EH (cell line): ENCODE data around the gene APOA1.
A peak's percentile ranks its signal among the peaks of the same experiment; 100 is the strongest.
"Not testable (repeated sequence)": the region's sequence is repeated elsewhere in the genome, so short reads cannot be mapped to it uniquely, and the experiment has no call there.

Experiments
- DNase-seq: peaks from one replicate; pipeline ENCODE4 v3.0.0-alpha.2; 2015; ENCODE audit warnings: low read depth

The APOA1 gene

DNA sequence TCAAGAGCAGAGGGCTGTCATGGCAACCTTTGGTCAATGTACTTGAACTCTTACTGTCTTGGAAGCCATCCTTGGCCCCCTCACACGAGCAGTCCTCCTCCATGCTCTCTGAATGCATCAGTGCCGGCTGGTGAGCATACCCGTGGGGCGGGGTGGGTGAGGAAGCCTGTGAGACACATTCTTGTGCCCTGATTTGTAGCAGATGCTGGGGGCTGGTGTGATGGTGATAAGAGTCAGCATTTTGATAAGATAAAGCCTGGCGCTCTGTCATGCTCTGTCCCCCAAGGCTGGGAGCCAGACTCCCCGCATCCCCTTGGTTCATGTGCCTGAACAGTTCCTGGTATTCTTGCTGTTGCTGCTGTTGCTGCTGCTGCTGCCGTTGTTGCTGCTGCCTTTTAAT is 20.5 kb upstream of the APOA1 start:
- DNase-seq: peak; percentile 30

DNA sequence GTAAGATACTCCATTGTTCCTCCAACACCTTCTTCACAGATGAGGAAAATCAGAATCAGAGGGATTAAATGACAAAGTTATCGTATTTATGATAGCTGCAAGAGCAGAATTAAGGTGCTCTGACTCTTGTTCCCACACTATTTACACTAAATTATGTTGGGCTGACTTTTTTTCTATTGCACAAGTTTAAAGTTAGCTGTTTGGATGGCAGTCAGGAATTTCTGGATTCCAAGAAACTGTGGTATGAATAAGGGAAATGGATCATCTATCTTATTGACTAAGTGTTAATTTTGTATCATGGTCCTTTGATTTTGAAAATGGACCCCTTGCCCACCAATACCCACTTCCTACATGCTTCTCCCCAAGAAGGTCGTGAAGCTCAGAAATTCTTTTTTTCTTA is 19.9 kb upstream of the APOA1 start:
- DNase-seq: peak; percentile 48

DNA sequence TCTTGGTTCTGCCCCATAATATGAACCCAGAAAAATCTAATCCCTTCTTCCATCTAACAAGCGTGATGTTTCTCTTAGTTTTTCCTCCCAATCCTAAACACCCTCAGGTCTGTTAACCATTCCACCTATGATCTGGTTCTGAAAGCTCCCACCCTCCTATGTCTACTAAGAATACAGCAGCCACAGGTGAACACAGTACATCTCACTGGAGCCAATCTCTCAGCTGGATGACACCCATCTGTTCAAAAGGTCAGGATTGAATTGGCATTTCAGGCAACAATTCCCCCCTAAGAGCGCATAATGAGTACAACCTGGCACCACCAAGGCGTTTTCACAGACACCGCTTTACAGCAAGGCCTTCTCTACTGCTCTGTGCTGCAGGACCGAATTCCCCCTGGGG is 19.0 kb upstream of the APOA1 start:
- no peak for DNase-seq

DNA sequence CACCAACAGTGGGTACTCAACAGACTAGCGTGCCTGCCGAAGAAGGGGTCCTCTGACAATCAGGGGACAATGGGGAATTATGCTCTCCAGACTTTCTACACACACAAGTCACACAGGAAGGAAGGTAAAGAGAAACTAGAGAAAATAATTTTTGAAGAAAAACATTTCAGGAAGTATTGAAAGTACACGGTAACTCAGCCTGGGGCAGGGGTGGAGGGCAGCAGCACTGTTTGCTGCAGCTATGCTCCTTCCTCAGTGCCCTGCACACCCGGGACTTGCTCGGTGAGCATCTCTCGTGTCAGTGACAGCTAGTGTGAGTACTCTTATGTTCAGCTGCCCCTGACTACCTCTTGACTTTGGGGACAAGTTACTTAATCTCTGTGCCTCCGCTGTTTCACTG is 18.0 kb upstream of the APOA1 start:
- no peak for DNase-seq

DNA sequence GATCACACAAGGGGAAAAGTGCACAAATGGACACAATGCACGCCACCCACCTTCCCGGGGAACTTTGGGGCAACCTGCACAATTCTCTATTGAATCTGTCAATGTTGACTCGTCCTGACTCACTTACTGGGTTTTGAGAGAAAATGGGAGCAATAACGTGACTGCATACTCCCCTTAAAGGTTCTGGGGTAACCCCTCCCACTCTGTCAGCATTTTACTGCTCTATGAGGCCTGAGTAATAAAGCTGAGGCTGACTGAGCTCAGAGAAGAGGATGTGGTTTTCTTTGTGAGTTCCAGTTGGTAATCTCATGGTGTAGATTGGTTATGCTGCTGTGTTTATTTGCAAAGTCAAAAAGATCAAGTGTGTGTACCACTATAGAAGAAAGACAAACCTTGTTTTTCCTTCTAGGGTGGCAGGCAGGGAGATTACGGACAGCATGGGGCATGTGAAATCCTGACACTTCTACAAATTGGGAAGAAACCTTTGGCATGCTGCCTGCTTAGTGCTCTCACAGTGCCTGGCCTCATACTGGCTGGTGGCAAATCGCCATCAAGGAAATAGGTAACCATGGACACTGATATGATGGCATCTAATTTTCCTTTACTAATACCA is 16.1 kb upstream of the APOA1 start:
- peak; percentile 96 for DNase-seq

DNA sequence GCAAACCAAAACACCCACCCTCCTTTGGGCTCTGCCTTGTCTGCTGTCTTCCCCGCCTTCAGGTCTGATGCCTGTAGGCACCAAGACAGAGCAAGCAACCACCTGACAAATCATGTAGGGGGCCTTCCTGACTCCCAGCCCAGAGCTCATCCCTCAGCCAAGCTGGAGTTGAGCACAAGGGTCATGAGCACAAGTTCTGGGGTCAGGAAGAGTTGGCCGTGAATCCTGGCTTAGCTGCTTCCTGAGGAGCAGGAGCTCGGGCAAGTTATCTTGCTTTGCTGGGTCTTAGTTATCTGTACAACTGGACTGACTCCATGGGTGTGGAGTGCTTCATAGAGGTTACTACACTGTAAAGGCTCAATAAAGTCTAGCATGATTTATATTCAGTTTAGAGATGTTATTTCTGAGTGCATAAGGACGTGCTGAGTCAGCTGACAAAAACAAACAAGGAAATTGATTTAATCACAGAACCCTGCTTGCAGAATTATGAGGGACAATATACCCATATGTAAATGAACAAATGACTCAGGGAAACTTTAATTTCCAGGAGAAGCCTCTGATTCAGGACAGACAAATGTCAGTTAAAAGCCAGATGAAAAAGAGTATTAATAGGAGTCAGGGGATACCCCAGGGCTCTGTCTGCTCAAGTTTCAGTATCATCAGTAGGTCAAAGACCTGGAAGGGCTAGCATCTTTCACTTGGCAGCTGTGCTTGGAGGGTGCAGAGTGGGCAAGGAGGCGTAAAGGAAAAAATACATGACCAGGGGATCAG is 15.0 kb upstream of the APOA1 start:
- peak; percentile 89 for DNase-seq

DNA sequence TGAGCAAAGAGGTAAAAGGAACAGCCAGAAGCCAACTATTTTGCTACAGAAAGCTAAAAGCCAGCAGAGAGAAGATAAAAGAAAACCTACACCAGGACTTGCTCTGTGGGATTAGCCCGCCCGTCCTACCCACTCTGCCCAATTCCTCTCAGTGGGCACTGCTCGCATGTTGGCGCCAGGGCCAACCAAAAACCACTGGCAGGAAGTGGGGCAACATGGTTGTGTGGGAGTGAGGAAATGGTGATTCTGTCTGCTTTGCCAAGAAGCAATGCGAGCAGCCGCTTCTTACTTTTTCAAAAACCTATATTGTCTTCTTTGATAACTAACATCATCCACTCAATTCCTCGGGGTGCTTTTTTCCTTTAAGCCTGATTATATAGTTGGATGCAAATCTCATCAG is 14.2 kb upstream of the APOA1 start:
- DNase-seq: no peak

DNA sequence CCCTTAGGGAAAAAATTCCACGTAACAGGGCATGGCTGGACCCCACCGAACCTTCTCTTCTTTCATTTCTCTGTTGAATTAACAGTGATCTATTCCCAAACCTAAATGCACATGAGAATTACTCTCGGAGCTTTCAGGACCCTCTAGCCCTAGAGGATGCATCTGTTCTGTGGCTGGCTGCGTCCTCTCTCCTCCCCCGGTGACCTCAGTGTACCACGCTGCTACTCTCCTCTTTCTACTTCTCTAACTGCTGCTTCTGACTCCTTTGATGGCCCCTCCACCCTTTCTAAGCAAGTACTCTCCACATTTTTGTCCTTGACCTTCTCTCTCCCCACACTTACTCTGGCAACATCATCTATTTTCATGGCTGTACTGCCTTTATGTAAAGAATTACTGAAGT is 12.1 kb upstream of the APOA1 start:
- DNase-seq: no peak

DNA sequence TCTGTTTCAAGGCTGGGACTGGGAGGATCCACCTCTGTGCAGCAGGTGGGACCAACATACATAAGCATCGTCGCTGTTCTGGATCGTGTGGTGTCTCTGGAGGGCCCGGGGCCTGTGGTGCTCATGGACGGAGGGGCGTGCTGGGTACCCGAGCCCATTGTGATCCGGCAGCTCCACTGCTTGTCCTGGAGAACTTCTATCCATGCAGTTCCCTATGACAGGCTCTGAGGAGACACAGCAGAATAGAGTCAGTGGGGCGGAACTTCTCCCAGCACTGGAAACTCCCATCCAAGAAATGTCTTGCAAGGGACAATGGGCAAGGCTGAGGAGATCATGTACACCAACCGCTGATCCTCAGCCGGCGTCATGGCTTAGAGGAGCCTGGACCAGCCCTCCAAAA is 11.6 kb upstream of the APOA1 start:
- no peak for DNase-seq

DNA sequence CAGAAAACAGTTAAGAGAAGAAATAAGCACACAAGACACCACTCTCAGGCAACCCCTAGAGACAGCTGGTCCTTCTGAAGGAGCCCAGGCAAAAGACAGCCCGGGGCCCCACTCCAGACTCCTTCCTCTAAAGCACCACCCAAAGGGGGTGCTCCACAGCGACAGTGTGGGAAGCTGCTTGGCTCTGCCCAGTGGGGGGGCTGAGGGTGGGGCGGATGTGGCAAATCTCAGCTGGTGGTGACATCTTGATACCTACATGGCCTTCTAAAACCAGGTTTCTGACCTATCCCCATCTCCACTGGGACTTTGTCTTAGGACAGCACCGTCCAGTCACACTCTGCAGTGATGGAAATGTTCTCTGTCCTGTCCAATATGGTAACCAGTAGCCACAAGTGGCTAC is 10.2 kb upstream of the APOA1 start:
- no peak for DNase-seq

DNA sequence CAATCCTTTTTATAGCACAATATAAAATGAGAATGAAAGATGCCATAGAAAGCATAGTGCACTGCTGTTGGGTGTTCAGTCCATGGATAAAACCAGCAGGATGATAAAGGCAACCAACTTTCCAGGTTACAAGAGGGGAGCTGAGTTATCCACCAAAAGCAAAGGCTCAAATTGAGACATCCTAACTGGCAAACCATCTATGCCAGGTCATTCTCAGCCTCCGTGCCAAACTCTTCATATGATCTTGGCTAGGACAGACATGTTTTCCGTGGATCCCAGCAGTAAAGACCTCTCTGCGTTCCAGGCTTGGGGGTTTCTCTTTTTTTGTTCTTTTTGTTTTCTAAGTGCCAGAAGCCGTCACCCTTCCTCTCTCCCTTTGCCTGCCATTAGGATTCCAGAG is 7.3 kb upstream of the APOA1 start:
- no peak for DNase-seq

DNA sequence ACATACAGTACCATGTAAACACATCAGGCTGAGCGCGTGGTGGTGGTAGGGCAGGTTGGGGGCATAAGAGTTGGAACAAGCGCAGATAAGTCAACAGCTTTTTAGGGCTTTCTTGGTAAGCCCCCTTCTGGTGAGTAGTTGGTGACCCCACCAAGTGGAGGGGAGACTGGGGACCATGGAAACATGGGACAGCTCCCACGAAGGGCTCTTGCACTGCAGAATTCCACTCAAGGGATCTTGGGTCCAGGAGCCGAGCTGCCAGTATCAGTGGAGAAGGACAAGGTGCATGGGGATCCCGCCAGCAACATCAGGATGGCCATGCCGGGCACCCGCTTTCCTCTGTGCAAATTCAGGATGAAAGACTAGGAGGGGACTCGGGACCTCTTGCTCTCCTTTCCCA is 6.2 kb upstream of the APOA1 start:
- no peak for DNase-seq

DNA sequence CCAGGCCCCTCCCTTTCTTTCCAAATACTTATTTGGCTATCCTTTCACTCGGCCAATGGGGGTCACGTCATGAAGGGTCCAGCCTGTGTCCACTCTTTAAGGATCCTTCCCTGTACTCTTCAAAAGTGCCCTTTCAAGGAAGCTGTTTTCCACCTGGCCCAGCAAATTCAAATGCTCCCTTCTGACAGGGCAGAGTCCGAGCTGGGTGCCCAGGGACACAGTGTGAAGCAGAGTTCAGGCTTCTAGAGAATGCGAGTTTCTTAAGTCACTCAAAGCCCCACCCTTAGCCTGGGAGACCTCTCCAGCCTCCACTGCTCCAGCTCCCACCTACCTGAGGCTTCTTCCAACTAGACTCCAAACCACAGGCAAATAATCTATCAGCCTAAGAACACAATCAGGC is 5.5 kb upstream of the APOA1 start:
- no peak for DNase-seq

DNA sequence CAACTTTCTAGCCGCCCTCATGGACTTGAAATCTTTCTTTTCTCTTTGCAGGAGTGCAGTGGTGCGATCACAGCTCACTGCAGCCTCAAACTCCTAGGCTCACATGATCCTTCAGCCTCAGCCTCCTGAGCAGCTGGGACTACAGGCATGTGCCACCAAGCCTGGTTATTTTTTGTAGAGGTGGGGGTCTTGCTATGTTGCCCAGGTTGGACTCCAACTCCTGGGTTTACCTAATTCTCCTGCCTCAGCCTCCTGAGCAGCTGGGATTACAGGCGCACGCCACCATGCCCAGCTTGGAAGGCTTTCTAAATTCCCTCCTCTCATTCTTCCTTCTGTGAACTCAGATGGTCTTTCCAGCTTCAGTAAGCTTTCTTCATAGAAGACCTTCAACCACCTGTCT is 4.7 kb upstream of the APOA1 start:
- DNase-seq: no peak

DNA sequence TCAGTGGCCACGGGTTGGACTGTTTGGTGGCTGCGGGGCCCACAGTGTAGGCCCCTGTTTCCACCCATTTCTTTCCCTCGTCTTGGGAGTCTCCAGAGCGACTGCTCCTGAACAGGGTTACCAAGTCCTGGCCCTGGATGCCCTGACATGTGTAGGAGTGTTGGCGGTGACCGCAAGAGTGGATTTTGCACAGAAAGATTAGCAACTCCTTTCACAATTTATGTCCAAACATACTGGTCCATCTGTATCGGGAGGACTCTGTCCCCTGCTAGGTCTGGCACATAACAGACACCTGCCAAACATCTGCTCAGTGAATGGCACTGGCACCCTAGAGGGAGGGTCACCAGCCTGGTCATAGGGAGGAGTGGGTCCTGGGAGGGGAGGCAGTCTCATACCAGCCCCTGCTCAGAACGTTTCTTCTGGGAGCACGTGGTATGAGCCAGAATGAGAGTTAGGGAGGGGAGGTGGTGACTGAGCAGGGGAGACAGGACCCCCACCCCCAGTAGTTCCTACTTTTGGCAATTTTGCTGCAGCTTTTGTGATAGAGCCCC is 3.4 kb upstream of the APOA1 start:
- DNase-seq: no peak

DNA sequence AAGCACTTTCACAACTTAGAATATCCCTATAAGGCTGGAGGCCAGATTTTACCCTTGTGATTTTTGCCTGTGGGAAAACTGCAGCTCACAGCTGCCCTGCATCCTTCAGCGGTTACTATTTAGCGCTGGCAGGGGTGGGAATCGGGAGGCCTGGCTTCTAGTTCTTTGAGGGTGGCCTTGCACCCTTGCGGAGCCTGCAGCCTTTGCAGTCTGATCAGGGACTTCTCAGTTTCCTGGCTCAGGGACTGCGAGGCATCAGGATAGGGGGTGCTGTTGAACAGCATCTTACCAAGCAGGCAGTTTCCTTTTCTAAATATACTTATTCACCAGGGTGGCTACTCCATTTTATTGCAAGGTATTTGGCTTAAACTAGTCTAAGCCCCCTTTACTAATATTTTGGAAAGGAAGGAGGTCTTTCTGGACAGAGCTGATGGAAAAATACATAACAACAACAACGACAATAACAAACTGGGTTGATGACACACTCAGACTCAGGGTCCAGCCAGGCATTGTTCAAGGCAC is 2.9 kb upstream of the APOA1 start:
- peak; percentile 36 for DNase-seq

DNA sequence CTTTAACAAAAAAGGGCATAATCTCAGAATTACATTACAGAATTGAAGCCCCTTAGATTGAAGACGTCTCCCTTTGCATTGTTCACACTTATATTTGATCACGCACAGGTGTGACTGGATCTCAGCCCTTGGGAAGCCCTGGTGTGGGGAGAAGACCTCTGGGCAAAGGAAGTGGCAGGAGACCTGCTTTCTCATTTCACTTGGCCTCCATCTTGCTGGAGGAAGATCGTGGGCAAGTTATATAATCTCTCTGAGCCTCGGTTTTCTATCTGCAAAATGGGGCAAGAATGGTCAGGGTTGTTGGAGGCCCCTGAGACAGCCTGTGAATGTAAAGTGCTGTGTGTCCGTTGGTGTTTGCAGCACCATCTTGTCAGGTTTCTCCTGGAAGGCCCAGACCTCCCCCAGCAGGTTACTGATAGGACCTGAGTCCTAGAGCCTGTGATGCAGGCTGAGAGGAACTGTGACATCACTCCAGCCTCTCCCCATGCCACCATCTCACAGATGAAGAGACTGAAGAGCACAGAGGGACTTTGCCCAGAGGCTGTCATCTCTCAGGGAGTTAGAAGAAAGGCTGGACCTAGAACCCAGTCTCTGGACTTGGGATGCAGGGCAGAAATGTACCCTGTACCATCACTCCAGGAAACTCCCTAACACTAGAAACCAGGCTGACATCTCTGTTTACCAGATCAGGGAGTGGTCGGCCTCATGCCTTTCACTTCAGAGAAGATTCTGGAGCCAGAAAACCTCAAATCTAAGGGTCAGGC is 1.1 kb upstream of the APOA1 start:
- DNase-seq: no peak

DNA sequence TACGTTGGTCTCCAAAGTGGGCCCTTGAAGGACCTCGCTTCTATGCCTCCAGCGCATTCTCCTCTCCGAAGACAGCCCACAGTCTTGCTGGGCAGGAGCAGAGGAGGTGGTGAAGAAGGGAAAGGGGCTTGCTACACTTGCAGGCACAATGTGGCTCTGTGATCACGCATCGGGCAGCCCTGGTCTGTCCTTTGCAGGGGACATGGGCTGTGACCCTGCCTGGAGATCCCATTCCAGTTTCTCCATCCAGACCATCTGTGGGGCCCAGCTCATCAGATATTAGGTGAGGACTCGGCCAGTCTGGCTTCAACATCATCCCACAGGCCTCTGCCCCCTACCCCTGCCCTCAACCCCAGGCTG is 810 bp downstream of the APOA1 start:
- no peak for DNase-seq

DNA sequence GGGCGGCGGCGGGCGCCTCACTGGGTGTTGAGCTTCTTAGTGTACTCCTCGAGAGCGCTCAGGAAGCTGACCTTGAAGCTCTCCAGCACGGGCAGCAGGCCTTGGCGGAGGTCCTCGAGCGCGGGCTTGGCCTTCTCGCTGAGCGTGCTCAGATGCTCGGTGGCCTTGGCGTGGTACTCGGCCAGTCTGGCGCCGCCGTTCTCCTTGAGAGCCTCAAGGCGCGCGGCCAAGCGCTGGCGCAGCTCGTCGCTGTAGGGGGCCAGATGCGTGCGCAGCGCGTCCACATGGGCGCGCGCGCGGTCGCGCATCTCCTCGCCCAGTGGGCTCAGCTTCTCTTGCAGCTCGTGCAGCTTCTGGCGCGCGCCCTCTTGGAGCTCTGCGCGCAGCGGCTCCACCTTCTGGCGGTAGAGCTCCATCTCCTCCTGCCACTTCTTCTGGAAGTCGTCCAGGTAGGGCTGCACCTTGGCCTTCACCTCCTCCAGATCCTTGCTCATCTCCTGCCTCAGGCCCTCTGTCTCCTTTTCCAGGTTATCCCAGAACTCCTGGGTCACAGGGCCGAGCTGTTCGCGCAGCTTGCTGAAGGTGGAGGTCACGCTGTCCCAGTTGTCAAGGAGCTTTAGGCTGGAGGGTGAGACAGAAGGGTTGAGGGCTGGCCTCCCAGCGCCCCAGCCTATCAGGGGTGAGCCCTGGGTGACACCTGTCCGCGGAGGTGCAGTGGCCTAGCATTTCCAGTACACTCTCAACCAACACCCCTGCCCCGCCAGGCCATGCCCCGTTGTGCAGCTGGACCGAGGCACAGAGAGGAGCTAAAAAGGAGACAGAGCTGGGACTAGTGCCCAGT is 1.4 kb downstream of the APOA1 start:
- DNase-seq: peak; percentile 94

DNA sequence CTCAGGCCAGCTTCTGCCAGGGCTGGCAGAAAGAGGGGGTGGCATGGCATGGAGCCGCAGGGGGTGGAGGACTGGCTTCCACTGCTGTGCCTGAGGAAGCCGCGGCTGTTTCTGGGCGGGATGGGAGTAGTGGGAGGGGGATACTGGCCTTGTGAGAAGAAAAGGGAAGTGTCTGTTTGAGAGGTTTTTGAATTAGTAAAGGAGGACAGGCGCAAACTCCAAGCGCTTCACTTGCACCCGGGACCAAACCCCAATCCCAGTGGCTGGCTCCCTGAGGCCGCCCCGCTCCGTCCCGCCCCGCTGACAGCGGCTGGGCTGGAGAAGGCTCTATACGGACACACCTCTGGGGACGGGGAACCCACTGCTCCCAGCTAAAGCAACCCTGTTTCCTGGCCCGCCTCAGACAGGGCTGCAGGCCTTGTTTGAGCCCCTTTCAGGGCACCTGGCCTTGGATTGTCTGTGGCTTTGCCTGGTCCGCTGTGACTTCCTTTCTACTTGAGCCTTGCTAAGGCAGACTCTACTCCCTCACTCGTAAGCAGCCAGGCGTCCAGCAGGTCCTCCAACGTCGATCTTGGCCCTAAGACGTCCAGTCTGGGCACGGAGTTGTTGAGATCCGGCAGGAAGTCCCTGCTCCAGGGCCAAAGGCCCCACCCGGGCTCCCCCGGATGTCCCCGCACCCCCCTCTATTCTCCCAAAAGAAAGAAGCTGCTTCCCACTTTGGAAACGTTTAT is 2.2 kb downstream of the APOA1 start:
- DNase-seq: no peak

DNA sequence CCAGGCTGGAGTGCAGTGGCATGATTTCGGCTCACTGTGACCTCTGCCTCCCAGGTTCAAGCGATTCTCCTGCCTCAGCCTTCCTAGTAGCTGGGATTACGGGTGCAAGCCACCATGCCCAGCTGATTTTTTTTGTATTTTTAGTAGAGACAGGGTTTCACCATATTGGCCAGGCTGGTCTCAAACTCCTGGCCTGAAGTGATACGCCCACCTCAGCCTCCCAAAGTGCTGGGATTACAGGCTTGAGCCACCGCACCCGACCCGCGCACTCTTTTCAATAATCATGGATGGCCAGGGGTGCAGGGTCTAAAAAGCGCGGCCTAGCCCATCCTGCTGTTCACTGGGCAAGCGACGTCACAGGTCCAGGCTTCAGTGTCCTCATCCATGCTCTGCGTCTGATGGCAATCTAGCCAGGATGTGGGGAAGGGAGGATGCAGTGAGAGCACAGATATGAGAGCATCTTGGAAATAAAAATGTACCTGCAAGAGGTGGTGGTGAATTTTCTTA is 2.8 kb downstream of the APOA1 start:
- DNase-seq: not testable (repeated sequence)
